ENCODE data around the gene HIBCH.

- no peak for TF ChIP-seq CTCF (conservative IDR thresholded peaks at IDR 0.05; ENCODE audit: low read length)
- TF ChIP-seq EZH2phosphoT487 (IDR thresholded peaks at IDR 0.05; ENCODE audit: borderline replicate concordance, low read depth, low read length), result no peak
These were observed 114.0 kb downstream of the HIBCH start for GRCh38 chr2:190205657-190206056.
